Gastroesophageal sphincter (tissue), 3 donors: ENCODE data around the gene AFF3.

Source experiments
- EP300 ChIP-seq: sonication (generic); formaldehyde crosslinking; IDR thresholded peaks from one replicate; pipeline ENCODE4 v1.6.1; 2017; ENCODE audit warnings: antibody characterized with exemption, mild to moderate bottlenecking
- POLR2A ChIP-seq, 2 donors: fragments of 450-650 bp; IDR thresholded peaks; one replicate each; pipeline ENCODE4 v1.6.1; 2017; ENCODE audit warnings: antibody characterized with exemption in 2 of 2, mild to moderate bottlenecking in 2 of 2, moderate library complexity in 1 of 2
- POLR2AphosphoS5 ChIP-seq: sonication (generic); formaldehyde crosslinking; IDR thresholded peaks from one replicate; pipeline ENCODE4 v1.6.1; 2017; ENCODE audit warnings: antibody characterized with exemption
- TF ChIP-seq, protein P1 (sequence below), 4 experiments: fragments of 200-600 bp in 2 of 4; fragments of 450-650 bp in 2 of 4; sonication (generic) in 1 of 4; IDR thresholded peaks; one replicate each; pipeline ENCODE4 v1.5.1; 2017 to 2019; ENCODE audit warnings: antibody characterized with exemption in 4 of 4, mild to moderate bottlenecking in 2 of 4, moderate library complexity in 2 of 4

DNA sequence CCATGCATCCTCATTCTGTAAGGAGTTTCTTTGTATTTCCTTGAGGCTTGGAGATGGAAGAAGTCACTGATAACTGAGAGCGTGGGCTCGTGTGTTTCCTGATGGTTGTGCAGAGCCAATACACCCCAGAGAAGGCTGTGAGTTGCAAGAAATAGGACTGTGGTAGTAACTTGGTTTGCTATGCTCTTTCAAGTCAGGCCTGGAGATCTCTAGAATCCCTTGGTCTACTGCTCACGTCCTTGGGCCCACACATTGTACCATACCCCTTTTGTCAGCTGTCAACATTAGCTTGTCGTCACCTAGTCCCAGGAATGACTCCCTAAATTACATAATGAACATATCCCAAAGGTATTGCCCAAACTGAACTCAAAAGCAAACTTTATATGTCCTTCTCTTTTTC, 414.2 kb downstream of the AFF3 start:
- TF ChIP-seq POLR2A (IDR thresholded peaks at IDR 0.05) (no peak), POLR2AphosphoS5 (no peak), EP300 (no peak)
- TF ChIP-seq, protein P1, sequence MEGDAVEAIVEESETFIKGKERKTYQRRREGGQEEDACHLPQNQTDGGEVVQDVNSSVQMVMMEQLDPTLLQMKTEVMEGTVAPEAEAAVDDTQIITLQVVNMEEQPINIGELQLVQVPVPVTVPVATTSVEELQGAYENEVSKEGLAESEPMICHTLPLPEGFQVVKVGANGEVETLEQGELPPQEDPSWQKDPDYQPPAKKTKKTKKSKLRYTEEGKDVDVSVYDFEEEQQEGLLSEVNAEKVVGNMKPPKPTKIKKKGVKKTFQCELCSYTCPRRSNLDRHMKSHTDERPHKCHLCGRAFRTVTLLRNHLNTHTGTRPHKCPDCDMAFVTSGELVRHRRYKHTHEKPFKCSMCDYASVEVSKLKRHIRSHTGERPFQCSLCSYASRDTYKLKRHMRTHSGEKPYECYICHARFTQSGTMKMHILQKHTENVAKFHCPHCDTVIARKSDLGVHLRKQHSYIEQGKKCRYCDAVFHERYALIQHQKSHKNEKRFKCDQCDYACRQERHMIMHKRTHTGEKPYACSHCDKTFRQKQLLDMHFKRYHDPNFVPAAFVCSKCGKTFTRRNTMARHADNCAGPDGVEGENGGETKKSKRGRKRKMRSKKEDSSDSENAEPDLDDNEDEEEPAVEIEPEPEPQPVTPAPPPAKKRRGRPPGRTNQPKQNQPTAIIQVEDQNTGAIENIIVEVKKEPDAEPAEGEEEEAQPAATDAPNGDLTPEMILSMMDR (IDR thresholded peaks at IDR 0.05): no peak
